ENCODE measurements around the gene RAD52. TPM values are rescaled to one million over a fixed set of nuclear protein-coding genes. Genes with fewer than 3 reads are reported as not detected.

Gene RAD52
- total RNA-seq, 3 donors from 2014 or later, result 13.3 to 30.6 (median 19.0) TPM

DNA sequence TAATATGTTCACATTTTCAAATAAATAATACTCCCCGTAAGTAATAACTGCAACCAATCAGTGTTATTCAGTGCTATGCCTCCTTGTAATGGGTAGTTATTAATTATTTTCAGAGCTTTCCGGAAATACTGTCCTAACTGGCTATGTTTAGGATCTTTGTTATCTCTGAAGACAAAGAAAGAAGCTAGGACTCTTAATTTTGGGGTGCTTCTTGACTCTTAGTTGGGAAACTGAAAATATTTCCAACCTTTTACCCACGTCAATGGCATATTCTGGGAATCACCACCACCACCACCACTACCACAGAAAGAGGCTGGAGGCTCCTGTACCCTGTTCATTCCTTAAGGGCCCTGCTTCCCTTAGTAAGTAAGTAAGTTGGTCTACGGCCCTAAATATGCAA is 39.1 kb downstream of the RAD52 start:
- DNase-seq (ENCODE audit: low spot score in 2 of 2), result no peak
- no peaks in the 10 kb centered on the region for H3K27me3 ChIP-seq
- TF ChIP-seq POLR2A (IDR thresholded peaks at IDR 0.05), result no peak
- TF ChIP-seq, protein P1, sequence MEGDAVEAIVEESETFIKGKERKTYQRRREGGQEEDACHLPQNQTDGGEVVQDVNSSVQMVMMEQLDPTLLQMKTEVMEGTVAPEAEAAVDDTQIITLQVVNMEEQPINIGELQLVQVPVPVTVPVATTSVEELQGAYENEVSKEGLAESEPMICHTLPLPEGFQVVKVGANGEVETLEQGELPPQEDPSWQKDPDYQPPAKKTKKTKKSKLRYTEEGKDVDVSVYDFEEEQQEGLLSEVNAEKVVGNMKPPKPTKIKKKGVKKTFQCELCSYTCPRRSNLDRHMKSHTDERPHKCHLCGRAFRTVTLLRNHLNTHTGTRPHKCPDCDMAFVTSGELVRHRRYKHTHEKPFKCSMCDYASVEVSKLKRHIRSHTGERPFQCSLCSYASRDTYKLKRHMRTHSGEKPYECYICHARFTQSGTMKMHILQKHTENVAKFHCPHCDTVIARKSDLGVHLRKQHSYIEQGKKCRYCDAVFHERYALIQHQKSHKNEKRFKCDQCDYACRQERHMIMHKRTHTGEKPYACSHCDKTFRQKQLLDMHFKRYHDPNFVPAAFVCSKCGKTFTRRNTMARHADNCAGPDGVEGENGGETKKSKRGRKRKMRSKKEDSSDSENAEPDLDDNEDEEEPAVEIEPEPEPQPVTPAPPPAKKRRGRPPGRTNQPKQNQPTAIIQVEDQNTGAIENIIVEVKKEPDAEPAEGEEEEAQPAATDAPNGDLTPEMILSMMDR (IDR thresholded peaks at IDR 0.05), result no peak
- no peak for TF ChIP-seq POLR2AphosphoS5 (IDR thresholded peaks at IDR 0.05)
- H3K4me1 ChIP-seq, result no peaks in the 10 kb centered on the region
- no peak overlapping the region for H3K4me3 ChIP-seq
- H3K27ac ChIP-seq, result no peak overlapping the region
- peaks cover 4% of the 10 kb centered on the region for H3K36me3 ChIP-seq
- intact Hi-C loops (cut with DNase I; ENCODE audit: low total_unique reads), result no loop called here
- no peaks in the 10 kb centered on the region for H3K9me3 ChIP-seq

DNA sequence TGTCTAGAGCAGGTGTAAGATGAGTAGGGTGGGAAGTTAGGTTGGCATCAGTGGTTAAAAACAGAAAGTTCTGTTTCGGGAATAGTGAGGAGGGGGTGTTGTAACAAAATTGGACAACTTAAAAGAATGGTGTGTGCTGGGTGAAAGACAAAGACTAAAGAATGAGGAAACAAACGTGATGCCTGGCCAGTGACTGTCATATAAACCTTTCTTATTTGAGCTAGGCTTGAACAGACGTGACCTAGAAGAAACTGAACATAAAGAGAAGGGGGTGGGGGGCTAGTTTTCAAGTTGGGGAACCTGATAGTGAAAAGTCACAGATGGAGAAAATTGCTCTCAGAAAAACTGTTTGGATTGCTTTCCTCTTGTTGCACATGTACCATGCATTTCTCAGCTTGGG is 39.6 kb downstream of the RAD52 start:
- Histone ChIP-seq H3K27ac (no peak overlapping the region), H3K36me3 (peaks cover 4% of the 10 kb centered on the region), H3K9me3 (no peaks in the 10 kb centered on the region), H3K4me3 (no peak overlapping the region), H3K27me3 (no peaks in the 10 kb centered on the region), H3K4me1 (no peaks in the 10 kb centered on the region)
- DNase-seq (ENCODE audit: low spot score in 2 of 2), result no peak
- intact Hi-C loops (cut with DNase I; ENCODE audit: low total_unique reads), result no loop called here
- TF ChIP-seq POLR2AphosphoS5 (IDR thresholded peaks at IDR 0.05) (no peak), POLR2A (IDR thresholded peaks at IDR 0.05) (no peak)
- TF ChIP-seq, protein P1 (IDR thresholded peaks at IDR 0.05), result no peak

DNA sequence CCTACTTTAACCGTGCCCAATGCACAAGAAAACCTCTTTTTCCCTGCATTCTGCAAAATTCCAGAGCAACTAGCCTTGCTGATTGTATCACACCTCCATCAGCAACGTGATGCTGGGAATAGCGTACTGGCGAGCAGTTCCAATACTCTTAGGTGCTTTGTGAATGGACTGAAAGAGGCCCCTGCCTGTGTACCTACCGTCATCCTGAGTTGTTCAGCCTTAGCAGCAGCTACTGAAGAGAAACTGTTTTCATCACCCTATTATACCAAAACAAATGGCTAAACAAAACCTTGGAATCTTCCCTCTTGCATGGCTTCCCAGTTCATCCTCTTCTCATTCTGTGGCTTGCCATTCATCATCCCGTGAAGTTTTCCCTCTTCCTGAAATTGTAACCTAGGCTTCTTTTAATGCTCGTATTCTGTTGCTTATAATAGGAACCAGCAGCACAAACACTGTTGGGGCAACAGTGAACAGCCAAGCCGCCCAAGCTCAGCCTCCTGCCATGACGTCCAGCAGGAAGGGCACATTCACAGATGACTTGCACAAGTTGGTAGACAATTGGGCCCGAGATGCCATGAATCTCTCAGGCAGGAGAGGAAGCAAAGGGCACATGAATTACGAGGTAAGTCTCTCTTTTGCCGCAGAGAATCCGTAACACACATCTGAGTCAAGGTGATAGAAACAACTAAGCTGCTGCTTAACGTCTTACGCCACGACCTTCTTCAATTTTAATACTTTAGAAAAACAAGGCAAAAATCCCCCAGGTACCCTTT is 41.9 kb downstream of the RAD52 start:
- DNase-seq (ENCODE audit: low spot score in 2 of 2), result no peak
- Histone ChIP-seq H3K36me3 (peaks cover 2% of the 10 kb centered on the region), H3K9me3 (no peaks in the 10 kb centered on the region), H3K4me3 (no peak overlapping the region), H3K27me3 (no peaks in the 10 kb centered on the region), H3K4me1 (no peaks in the 10 kb centered on the region), H3K27ac (no peak overlapping the region)
- TF ChIP-seq POLR2AphosphoS5 (IDR thresholded peaks at IDR 0.05), result no peak
- TF ChIP-seq, protein P1 (IDR thresholded peaks at IDR 0.05), result no peak
- no peak for TF ChIP-seq POLR2A (IDR thresholded peaks at IDR 0.05)
- intact Hi-C loops (cut with DNase I; ENCODE audit: low total_unique reads), result no loop called here

DNA sequence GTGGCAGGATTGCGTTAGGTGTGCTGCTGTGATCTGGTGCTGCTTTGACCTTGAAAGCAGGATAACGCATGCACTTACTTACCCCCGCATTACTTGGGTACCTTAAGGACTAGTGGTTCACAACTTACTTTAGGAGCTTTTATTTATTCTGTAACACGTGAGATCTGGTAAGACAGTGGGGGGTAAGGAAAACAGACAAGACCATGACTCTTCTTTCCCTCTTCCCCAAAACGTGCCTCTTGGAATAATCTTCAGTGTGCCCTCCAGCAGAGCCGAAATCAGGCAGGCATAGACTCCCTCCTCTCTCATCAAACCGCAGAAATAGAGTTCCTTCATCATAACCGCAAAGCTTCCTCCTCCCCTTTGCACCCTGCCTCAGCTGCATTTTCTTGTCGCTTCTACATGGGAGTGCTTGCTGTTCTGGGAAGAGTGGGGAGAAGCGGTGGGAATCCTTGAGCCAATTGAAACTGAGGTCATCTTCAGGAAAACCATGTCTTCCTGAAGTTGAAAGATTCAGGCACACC is 43.4 kb downstream of the RAD52 start:
- no peaks in the 10 kb centered on the region for H3K9me3 ChIP-seq
- intact Hi-C loops (cut with DNase I; ENCODE audit: low total_unique reads), result no loop called here

More for the DNA sequence above, 43.4 kb downstream of the RAD52 start:
- TF ChIP-seq, protein P1 (IDR thresholded peaks at IDR 0.05), result no peak
- TF ChIP-seq POLR2A (IDR thresholded peaks at IDR 0.05) (no peak), POLR2AphosphoS5 (IDR thresholded peaks at IDR 0.05) (no peak)
- Histone ChIP-seq H3K4me1 (no peaks in the 10 kb centered on the region), H3K4me3 (no peak overlapping the region), H3K36me3 (peaks cover 6% of the 10 kb centered on the region), H3K27ac (no peak overlapping the region), H3K27me3 (no peaks in the 10 kb centered on the region)
- no peak for DNase-seq (ENCODE audit: low spot score in 2 of 2)
